Measurements from ENCODE around the gene TRAF4.
A peak's percentile ranks its signal among the peaks of the same experiment; 100 is the strongest.
"Not testable (repeated sequence)": the region's sequence is repeated elsewhere in the genome, so short reads cannot be mapped to it uniquely, and the experiment has no call there.

TRAF4 gene

GRCh38 chr17:28734712-28735241, 9.0 kb upstream of the TRAF4 start:
- DNase-seq, result no peak

GRCh38 chr17:28735242-28735722, 8.5 kb upstream of the TRAF4 start:
- no peak for DNase-seq

GRCh38 chr17:28735913-28736769, 7.7 kb upstream of the TRAF4 start:
- not testable (repeated sequence) for DNase-seq

GRCh38 chr17:28737316-28737715, 6.5 kb upstream of the TRAF4 start:
- no peak for DNase-seq

GRCh38 chr17:28737770-28738679, 5.8 kb upstream of the TRAF4 start:
- no peak for DNase-seq

- no peak for DNase-seq
These were observed 5.0 kb upstream of the TRAF4 start for GRCh38 chr17:28738680-28739384.

- DNase-seq, result no peak
These were observed 3.1 kb upstream of the TRAF4 start for GRCh38 chr17:28740406-28741357.

- no peak for DNase-seq
These were observed 2.2 kb upstream of the TRAF4 start for GRCh38 chr17:28741358-28742349.

GRCh38 chr17:28744104-28744971, 527 bp downstream of the TRAF4 start:
- DNase-seq, result peak; percentile 41

- peak; percentile 21 for DNase-seq
These were observed 1.4 kb downstream of the TRAF4 start for GRCh38 chr17:28744972-28745785.

- no peak for DNase-seq
These were observed 2.1 kb downstream of the TRAF4 start for GRCh38 chr17:28745786-28746411.

- peak; percentile 59 for DNase-seq
These were observed 2.8 kb downstream of the TRAF4 start for GRCh38 chr17:28746611-28747050.

- peak; percentile 45 for DNase-seq
These were observed 3.4 kb downstream of the TRAF4 start for GRCh38 chr17:28747051-28747691.

- DNase-seq, result no peak
These were observed 4.3 kb downstream of the TRAF4 start for GRCh38 chr17:28747801-28748750.

- DNase-seq, result no peak
These were observed 5.2 kb downstream of the TRAF4 start for GRCh38 chr17:28748852-28749515.
